Neural cell (in vitro differentiated cells): ENCODE results near the gene PC. TPM values are rescaled to one million over a fixed set of nuclear protein-coding genes. Genes with fewer than 3 reads are reported as not detected.

ENCODE experiments used
- H2AFZ ChIP-seq: fragments of 200-600, 300-800 bp; sonication (generic), shearing (Covaris generic); 2 replicates; pipeline ENCODE4 v1.6.0; 2014; ENCODE audit warnings: low read depth, mild to moderate bottlenecking, antibody characterized with exemption, low read length, moderate library complexity
- H3F3A ChIP-seq: fragments of 200-600 bp; shearing (Covaris generic); 2 replicates; pipeline ENCODE4 v1.6.1; 2016; ENCODE audit warnings: mild to moderate bottlenecking, moderate library complexity, mixed read lengths, antibody characterized with exemption, low read length; ENCODE audit not compliant: insufficient read depth, poor library complexity, severe bottlenecking
- H3K27ac ChIP-seq: fragments of 200-600, 300-800 bp; sonication (generic), shearing (Covaris generic); 2 replicates; pipeline ENCODE4 v1.5.1; 2014; ENCODE audit warnings: mild to moderate bottlenecking, low read length, moderate library complexity
- H3K27me3 ChIP-seq: fragments of 300-800, 200-600 bp; sonication (generic), shearing (Covaris generic); 2 replicates; pipeline ENCODE4 v1.6.0; 2014; ENCODE audit warnings: mild to moderate bottlenecking, low read depth, low read length, moderate library complexity; ENCODE audit not compliant: insufficient read depth
- H3K36me3 ChIP-seq: fragments of 300-800, 200-600 bp; sonication (generic), shearing (Covaris generic); 2 replicates; pipeline ENCODE4 v1.5.1; 2014; ENCODE audit warnings: mild to moderate bottlenecking, antibody characterized with exemption, low read length, moderate library complexity; ENCODE audit not compliant: insufficient read depth
- H3K4me2 ChIP-seq: fragments of 300-800, 200-600 bp; sonication (generic), shearing (Covaris generic); 2 replicates; pipeline ENCODE4 v1.6.0; 2014; ENCODE audit warnings: mild to moderate bottlenecking, low read length
- H3K4me3 ChIP-seq: fragments of 300-800, 200-600 bp; sonication (generic), shearing (Covaris generic); 2 replicates; pipeline ENCODE4 v1.5.1; 2014; ENCODE audit warnings: mild to moderate bottlenecking, low read length, moderate library complexity
- H3K79me2 ChIP-seq: fragments of 200-600 bp; shearing (Covaris generic); replicated peaks from 2 replicates; pipeline ENCODE4 v1.6.0; 2014; ENCODE audit warnings: mild to moderate bottlenecking, low read length, moderate library complexity; ENCODE audit not compliant: insufficient read depth
- H3K9ac ChIP-seq: fragments of 300-800, 200-600 bp; sonication (generic), shearing (Covaris generic); 2 replicates; pipeline ENCODE4 v1.6.1; 2016; ENCODE audit warnings: mild to moderate bottlenecking, low read length, mixed read lengths
- H3K9me2 ChIP-seq: fragments of 200-600 bp; shearing (Covaris generic); 2 replicates; pipeline ENCODE4 v1.6.1; 2016; ENCODE audit warnings: mild to moderate bottlenecking, low read length, mixed read lengths; ENCODE audit not compliant: insufficient read depth
- H3K9me3 ChIP-seq: fragments of 200-600, 300-800 bp; sonication (generic), shearing (Covaris generic); 2 replicates; pipeline ENCODE4 v1.6.1; 2016; ENCODE audit warnings: mild to moderate bottlenecking, mixed run types, low read length, moderate library complexity, mixed read lengths
- H4K20me1 ChIP-seq: fragments of 200-600 bp; shearing (Covaris generic); 2 replicates; pipeline ENCODE4 v1.6.1; 2016; ENCODE audit warnings: mild to moderate bottlenecking, mixed run types; ENCODE audit not compliant: insufficient read depth
- CTCF ChIP-seq: fragments of 450-650 bp; IDR thresholded peaks from 2 replicates; pipeline ENCODE4 v1.5.1; 2014; ENCODE audit warnings: antibody characterized with exemption, mild to moderate bottlenecking, moderate library complexity; ENCODE audit not compliant: poor library complexity, severe bottlenecking
- EP300 ChIP-seq: fragments of 450-650 bp; conservative IDR thresholded peaks from 2 replicates; pipeline ENCODE4 v1.6.1; 2014; ENCODE audit warnings: antibody characterized with exemption, mild to moderate bottlenecking, moderate library complexity; ENCODE audit not compliant: poor library complexity, severe bottlenecking
- EZH2 ChIP-seq: fragments of 200-600, 300-800 bp; shearing (Covaris generic), sonication (generic); IDR thresholded peaks from 2 replicates; pipeline ENCODE4 v1.6.1; 2014; ENCODE audit warnings: antibody characterized with exemption, low read length, borderline replicate concordance, mild to moderate bottlenecking; ENCODE audit not compliant: insufficient read depth, poor library complexity, severe bottlenecking
- MXI1 ChIP-seq: fragments of 450-650 bp; conservative IDR thresholded peaks from 2 replicates; pipeline ENCODE4 v1.6.1; 2014; ENCODE audit warnings: antibody characterized with exemption, mild to moderate bottlenecking; ENCODE audit not compliant: poor library complexity, severe bottlenecking
- POLR2AphosphoS5 ChIP-seq: IDR thresholded peaks from 2 replicates; pipeline ENCODE4 v1.6.1; 2012
- RAD21 ChIP-seq: fragments of 450-650 bp; conservative IDR thresholded peaks from 2 replicates; pipeline ENCODE4 v1.6.1; 2014; ENCODE audit warnings: antibody characterized with exemption, mild to moderate bottlenecking, moderate library complexity
- REST ChIP-seq: IDR thresholded peaks from 2 replicates; pipeline ENCODE4 v1.6.1; 2012; ENCODE audit warnings: borderline replicate concordance
- SMC3 ChIP-seq: fragments of 450-650 bp; conservative IDR thresholded peaks from 2 replicates; pipeline ENCODE4 v1.6.1; 2014; ENCODE audit warnings: antibody characterized with exemption, mild to moderate bottlenecking, moderate library complexity; ENCODE audit not compliant: poor library complexity
- TAF1 ChIP-seq: IDR thresholded peaks from 2 replicates; pipeline ENCODE4 v1.6.1; 2012; ENCODE audit warnings: low read depth
- polyA plus RNA-seq: library from polyadenylated mRNA; depleted of rRNA; stranded (reverse); fragments of >200 nt; gene quantifications from 2 replicates; pipeline ENCODE4 v1.2.3, GENCODE V29; 2014

Gene PC
- polyA plus RNA-seq, 1 donor from 2014 or later, result 8.9 TPM

GRCh38 chr11:66857927-66858185 lies 100.3 kb downstream of the PC start:
- TF ChIP-seq EZH2 (no peak), TAF1 (no peak), POLR2AphosphoS5 (no peak), CTCF (no peak), SMC3 (no peak), MXI1 (no peak), EP300 (no peak), REST (no peak), RAD21 (no peak)
- no peaks in the 10 kb centered on the region for H3K9me2 ChIP-seq
- no peaks in the 10 kb centered on the region for H3K27me3 ChIP-seq
- H3F3A ChIP-seq, result no peaks in the 10 kb centered on the region
- no peaks in the 10 kb centered on the region for H3K79me2 ChIP-seq
- H4K20me1 ChIP-seq, result no peaks in the 10 kb centered on the region
- H3K9me3 ChIP-seq, result no peaks in the 10 kb centered on the region
- no peak overlapping the region for H3K27ac ChIP-seq
- H3K4me2 ChIP-seq, result no peak overlapping the region
- H3K9ac ChIP-seq, result peak overlapping the region; percentile 94
- peak overlapping the region; percentile 82 for H3K4me3 ChIP-seq
- no peaks in the 10 kb centered on the region for H3K36me3 ChIP-seq
- H2AFZ ChIP-seq, result no peak overlapping the region

GRCh38 chr11:66857234-66857926 lies 100.8 kb downstream of the PC start:
- peak overlapping the region; percentile 51 for H3K4me2 ChIP-seq
- H3K9ac ChIP-seq, result peak overlapping the region; percentile 94
- no peak for TF ChIP-seq RAD21
- no peak for TF ChIP-seq REST
- TF ChIP-seq SMC3, result no peak
- TF ChIP-seq POLR2AphosphoS5, result no peak
- no peak for TF ChIP-seq CTCF
- TF ChIP-seq EP300, result no peak
- TF ChIP-seq MXI1, result no peak
- no peak for TF ChIP-seq EZH2
- no peak for TF ChIP-seq TAF1
- no peaks in the 10 kb centered on the region for H3K27me3 ChIP-seq
- H4K20me1 ChIP-seq, result no peaks in the 10 kb centered on the region
- peak overlapping the region; percentile 82 for H3K4me3 ChIP-seq
- no peaks in the 10 kb centered on the region for H3K9me3 ChIP-seq
- no peak overlapping the region for H3K27ac ChIP-seq
- H2AFZ ChIP-seq, result no peak overlapping the region
- no peaks in the 10 kb centered on the region for H3K9me2 ChIP-seq
- H3K36me3 ChIP-seq, result no peaks in the 10 kb centered on the region
- no peaks in the 10 kb centered on the region for H3K79me2 ChIP-seq
- H3F3A ChIP-seq, result no peaks in the 10 kb centered on the region
